Measurements from ENCODE around the gene SEPTIN1. TPM values are rescaled to one million over a fixed set of nuclear protein-coding genes. Genes with fewer than 3 reads are reported as not detected.

SEPTIN1 gene
- total and polyA plus RNA-seq, 2 of the 4 experiments (the other 2 are of a cell fraction): 0.24 TPM; not detected in 1

DNA sequence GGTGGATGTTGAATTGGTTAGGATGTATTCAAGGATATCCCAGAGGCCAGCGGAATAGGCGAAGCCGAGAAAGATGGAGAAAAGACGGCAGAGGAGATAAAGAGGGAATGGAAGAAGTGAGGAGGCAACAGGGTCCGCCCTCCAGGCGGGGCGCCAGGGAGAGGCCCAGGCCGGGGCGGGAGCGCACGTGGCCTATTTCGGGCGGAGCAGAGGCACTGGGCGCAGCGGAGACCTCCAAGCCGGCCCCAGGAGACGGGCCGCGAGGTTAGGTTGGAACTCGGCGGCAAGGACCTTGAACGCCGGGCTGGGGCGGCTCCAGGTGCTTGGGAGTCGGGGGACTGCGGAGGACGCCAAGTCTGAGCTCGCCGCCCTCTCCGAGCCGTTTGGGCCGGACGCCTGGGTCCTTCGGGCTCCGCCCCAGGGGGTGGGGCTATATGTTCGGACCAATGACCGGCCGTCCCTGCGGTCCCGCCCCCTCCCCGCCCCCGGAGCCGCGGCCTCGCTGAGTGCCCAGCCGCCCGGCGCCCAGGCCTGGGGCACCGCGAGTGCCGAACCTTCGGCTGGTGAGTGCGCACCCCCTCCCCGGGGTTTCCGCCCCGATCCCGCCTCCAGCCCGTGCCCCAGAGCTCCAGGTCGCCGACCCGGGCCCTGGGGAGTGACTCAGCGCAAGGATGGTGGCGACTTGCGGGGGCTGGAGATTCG lies 24.9 kb upstream of the SEPTIN1 start, which contains the start of gene ZNF771:
ZNF771 (plus strand) TSS at position 505 of the 702 bp plus-strand sequence. CDS start 448 bp downstream, outside the sequence.
- POLR2A ChIA-PET (ENCODE audit: unreplicated experiment): interaction anchor here (1.0 to 1.1 kb wide), 2 partner anchors 10 to 12 kb away, joined by 3 to 7 read pairs; partner anchors contain the start of gene ZNF48
- peak; percentile 76 for DNase-seq
- intact Hi-C loops (cut with micrococcal nuclease): loop anchor here (10.0 kb wide), 1 partner anchor 312 kb away; the partner anchor contains the start of genes TBX6 and YPEL3
- peaks cover 15 to 43% of the 10 kb centered on the region in 2 experiments for H3K79me1 ChIP-seq (ENCODE audit: low read depth in 1 of 2, low read length in 2 of 2)
- CTCF ChIA-PET: no interaction called here
- peak within 1 kb of the TSS; percentile 82 for H2BK5ac ChIP-seq (ENCODE audit: low read depth, low read length, poor library complexity, severe bottlenecking)
- 0% methylated on average over 9 of the region's 65 CpGs; no CpG with 5 or more reads in 1 of the 2 experiments for whole genome bisulfite sequencing, 2 experiments (ENCODE audit: extremely low coverage in 2 of 2, insufficient read length in 1 of 2)
- H4K5ac ChIP-seq (ENCODE audit: low read depth, low read length): peak within 1 kb of the TSS; percentile 72
- peak within 1 kb of the TSS; percentile 77 for H3K56ac ChIP-seq (ENCODE audit: extremely low read depth, insufficient read depth, low read length)
- peaks cover 11% of the 10 kb centered on the region for H3K9me1 ChIP-seq (ENCODE audit: insufficient read depth, low read length)
- peak within 1 kb of the TSS; percentile 95 for H3K4ac ChIP-seq (ENCODE audit: low read depth, low read length)
- H2AFZ ChIP-seq (replicated peaks; ENCODE audit: low read length, poor library complexity): peak within 1 kb of the TSS; percentile 97
- dilution Hi-C loops (cut with HindIII; ENCODE audit: low sequenced_read_pairs, unreplicated experiment): no loop called here
- in situ Hi-C loops (cut with MboI; ENCODE audit: low sequenced_read_pairs): loop anchor here (10.0 to 25.0 kb wide), 2 partner anchors 220 to 332 kb away; partner anchors contain the start of genes BOLA2B, CORO1A, PPP4C and SLX1A
- peak within 1 kb of the TSS; percentile 90 for H2AK5ac ChIP-seq (ENCODE audit: low read depth, low read length)
- peak within 1 kb of the TSS; percentile 97 for H3K14ac ChIP-seq (replicated peaks; ENCODE audit: low read depth, low read length)
- no TSS peak for BruUV-seq (replicated peaks)
- no peaks in the 10 kb centered on the region for H3K27me3 ChIP-seq (ENCODE audit: control insufficient read depth, insufficient read depth, low read length)
- H2AK9ac ChIP-seq (replicated peaks; ENCODE audit: low read depth, low read length, poor library complexity): peak within 1 kb of the TSS; percentile 92
- H3K4me1 ChIP-seq (ENCODE audit: control insufficient read depth, insufficient read depth, low read length): peaks cover 11% of the 10 kb centered on the region
- TF ChIP-seq, protein P1, sequence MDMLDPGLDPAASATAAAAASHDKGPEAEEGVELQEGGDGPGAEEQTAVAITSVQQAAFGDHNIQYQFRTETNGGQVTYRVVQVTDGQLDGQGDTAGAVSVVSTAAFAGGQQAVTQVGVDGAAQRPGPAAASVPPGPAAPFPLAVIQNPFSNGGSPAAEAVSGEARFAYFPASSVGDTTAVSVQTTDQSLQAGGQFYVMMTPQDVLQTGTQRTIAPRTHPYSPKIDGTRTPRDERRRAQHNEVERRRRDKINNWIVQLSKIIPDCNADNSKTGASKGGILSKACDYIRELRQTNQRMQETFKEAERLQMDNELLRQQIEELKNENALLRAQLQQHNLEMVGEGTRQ (IDR thresholded peaks at IDR 0.05; ENCODE audit: low read depth, low read length): peak; percentile 85
- peak; percentile 15; the same call in 1 of the 2 replicates for TF ChIP-seq MAZ (IDR thresholded peaks at IDR 0.05; ENCODE audit: borderline replicate concordance, low read depth, low read length)
- TF ChIP-seq BHLHE40 (IDR thresholded peaks at IDR 0.05; ENCODE audit: low read depth, low read length): peak; percentile 75
- TF ChIP-seq CEBPB (IDR thresholded peaks at IDR 0.05; ENCODE audit: low read depth, low read length): no peak
- TF ChIP-seq POLR2A (IDR thresholded peaks at IDR 0.05; ENCODE audit: low read depth, low read length): peak; percentile 64; the same call in 1 of the 2 replicates
- TF ChIP-seq, protein P2, sequence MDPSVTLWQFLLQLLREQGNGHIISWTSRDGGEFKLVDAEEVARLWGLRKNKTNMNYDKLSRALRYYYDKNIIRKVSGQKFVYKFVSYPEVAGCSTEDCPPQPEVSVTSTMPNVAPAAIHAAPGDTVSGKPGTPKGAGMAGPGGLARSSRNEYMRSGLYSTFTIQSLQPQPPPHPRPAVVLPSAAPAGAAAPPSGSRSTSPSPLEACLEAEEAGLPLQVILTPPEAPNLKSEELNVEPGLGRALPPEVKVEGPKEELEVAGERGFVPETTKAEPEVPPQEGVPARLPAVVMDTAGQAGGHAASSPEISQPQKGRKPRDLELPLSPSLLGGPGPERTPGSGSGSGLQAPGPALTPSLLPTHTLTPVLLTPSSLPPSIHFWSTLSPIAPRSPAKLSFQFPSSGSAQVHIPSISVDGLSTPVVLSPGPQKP (IDR thresholded peaks at IDR 0.05; ENCODE audit: borderline replicate concordance, low read depth, low read length): no peak
- peak; percentile 91 for TF ChIP-seq MXI1 (IDR thresholded peaks at IDR 0.05; ENCODE audit: borderline replicate concordance, low read depth, low read length)
- peak within 1 kb of the TSS; percentile 84 to 96 for H4K8ac ChIP-seq (ENCODE audit: low read depth in 2 of 2, low read length in 2 of 2)
- peak within 1 kb of the TSS; percentile 39; the same call in 1 of the 2 replicates for H3K18ac ChIP-seq (ENCODE audit: low read depth, low read length)
- peak; percentile 96 for ATAC-seq (ENCODE audit: low read depth)
- peaks cover 10% of the 10 kb centered on the region; the same call in 1 of the 2 replicates for H4K20me1 ChIP-seq (ENCODE audit: insufficient read depth, low read length)
- H3K4me3 ChIP-seq (ENCODE audit: insufficient read depth, low read depth, low read length): peak within 1 kb of the TSS; percentile 71
- H3K9ac ChIP-seq (ENCODE audit: low read depth, low read length): peak within 1 kb of the TSS; percentile 87
- H3K9me3 ChIP-seq (ENCODE audit: control insufficient read depth, insufficient read depth, low read length): no peaks in the 10 kb centered on the region
- peaks cover 11% of the 10 kb centered on the region for H3K36me3 ChIP-seq (ENCODE audit: control insufficient read depth, insufficient read depth, low read length)
- H3K4me2 ChIP-seq (ENCODE audit: low read depth, low read length): peak within 1 kb of the TSS; percentile 93
- H3K23ac ChIP-seq (ENCODE audit: low read depth, low read length): peak within 1 kb of the TSS; percentile 86
- H2BK15ac ChIP-seq (ENCODE audit: low read depth, low read length): peak within 1 kb of the TSS; percentile 33; the same call in 2 of the 3 replicates
- peak within 1 kb of the TSS; percentile 59 for H4K91ac ChIP-seq (ENCODE audit: insufficient read depth, low read depth, low read length)
- peak within 1 kb of the TSS; percentile 74 for H2BK120ac ChIP-seq (ENCODE audit: low read depth, low read length)
- H2BK20ac ChIP-seq (ENCODE audit: low read depth, low read length): peak within 1 kb of the TSS; percentile 32
- H3K27ac ChIP-seq (ENCODE audit: insufficient read depth, low read length): peak within 1 kb of the TSS; percentile 84

All from IMR-90 (cell line).